22Rv1 (cell line): ENCODE measurements around the gene SLC26A8.

Experiments used
- H3K27ac ChIP-seq: fragments of 450-650 bp; 2 replicates; pipeline ENCODE4 v1.5.1; 2017
- ZFX ChIP-seq: fragments of 450-650 bp; IDR thresholded peaks from 2 replicates; pipeline ENCODE4 v1.6.1; 2017; ENCODE audit warnings: antibody characterized with exemption, borderline replicate concordance
- TF ChIP-seq, protein P1 (sequence below): fragments of 450-650 bp; IDR thresholded peaks from 2 replicates; pipeline ENCODE4 v1.5.1; 2017; ENCODE audit warnings: mild to moderate bottlenecking

SLC26A8 gene

DNA sequence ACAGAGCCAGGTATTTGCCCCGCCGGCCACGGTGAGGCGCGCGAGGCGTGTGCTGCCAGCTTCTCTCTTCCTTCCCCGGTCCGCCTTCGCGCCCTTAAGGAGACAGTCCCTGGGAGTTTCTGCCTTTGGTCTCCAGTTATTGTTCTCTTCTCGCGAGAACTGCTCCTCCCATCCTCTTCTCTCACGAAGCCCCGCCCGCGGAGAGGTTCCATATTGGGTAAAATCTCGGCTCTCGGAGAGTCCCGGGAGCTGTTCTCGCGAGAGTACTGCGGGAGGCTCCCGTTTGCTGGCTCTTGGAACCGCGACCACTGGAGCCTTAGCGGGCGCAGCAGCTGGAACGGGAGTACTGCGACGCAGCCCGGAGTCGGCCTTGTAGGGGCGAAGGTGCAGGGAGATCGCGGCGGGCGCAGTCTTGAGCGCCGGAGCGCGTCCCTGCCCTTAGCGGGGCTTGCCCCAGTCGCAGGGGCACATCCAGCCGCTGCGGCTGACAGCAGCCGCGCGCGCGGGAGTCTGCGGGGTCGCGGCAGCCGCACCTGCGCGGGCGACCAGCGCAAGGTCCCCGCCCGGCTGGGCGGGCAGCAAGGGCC, 3.2 kb upstream of the SLC26A8 start, which contains the start of gene MAPK14:
Gene MAPK14, plus strand, starts transcription at position 308 of the 587 bp plus-strand sequence. CDS start 350 bp downstream, outside the sequence.
- peak within 1 kb of the TSS; percentile 85 for H3K27ac ChIP-seq
- TF ChIP-seq, protein P1, sequence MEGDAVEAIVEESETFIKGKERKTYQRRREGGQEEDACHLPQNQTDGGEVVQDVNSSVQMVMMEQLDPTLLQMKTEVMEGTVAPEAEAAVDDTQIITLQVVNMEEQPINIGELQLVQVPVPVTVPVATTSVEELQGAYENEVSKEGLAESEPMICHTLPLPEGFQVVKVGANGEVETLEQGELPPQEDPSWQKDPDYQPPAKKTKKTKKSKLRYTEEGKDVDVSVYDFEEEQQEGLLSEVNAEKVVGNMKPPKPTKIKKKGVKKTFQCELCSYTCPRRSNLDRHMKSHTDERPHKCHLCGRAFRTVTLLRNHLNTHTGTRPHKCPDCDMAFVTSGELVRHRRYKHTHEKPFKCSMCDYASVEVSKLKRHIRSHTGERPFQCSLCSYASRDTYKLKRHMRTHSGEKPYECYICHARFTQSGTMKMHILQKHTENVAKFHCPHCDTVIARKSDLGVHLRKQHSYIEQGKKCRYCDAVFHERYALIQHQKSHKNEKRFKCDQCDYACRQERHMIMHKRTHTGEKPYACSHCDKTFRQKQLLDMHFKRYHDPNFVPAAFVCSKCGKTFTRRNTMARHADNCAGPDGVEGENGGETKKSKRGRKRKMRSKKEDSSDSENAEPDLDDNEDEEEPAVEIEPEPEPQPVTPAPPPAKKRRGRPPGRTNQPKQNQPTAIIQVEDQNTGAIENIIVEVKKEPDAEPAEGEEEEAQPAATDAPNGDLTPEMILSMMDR = peak; percentile 97
- TF ChIP-seq ZFX = no peak

DNA sequence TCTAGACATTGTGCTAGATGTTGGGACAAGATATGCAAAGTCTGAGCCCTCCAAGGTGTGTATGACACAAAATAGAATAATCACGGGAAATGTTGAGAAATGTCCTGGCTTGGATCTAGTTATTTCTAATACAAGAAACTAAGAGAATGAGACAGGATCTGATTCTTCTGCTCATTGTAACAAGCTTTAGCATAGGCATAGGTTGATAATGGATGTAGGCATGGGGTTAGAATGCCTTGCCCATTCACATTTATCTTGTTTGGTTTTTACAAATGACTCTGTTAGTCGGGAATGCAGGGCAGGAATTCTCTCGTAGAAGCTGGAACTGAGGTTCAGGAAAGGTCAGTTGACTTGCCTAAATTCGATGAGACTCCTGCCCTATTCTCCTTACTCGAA, 1.5 kb upstream of the SLC26A8 start:
- H3K27ac ChIP-seq = no peak overlapping the region

DNA sequence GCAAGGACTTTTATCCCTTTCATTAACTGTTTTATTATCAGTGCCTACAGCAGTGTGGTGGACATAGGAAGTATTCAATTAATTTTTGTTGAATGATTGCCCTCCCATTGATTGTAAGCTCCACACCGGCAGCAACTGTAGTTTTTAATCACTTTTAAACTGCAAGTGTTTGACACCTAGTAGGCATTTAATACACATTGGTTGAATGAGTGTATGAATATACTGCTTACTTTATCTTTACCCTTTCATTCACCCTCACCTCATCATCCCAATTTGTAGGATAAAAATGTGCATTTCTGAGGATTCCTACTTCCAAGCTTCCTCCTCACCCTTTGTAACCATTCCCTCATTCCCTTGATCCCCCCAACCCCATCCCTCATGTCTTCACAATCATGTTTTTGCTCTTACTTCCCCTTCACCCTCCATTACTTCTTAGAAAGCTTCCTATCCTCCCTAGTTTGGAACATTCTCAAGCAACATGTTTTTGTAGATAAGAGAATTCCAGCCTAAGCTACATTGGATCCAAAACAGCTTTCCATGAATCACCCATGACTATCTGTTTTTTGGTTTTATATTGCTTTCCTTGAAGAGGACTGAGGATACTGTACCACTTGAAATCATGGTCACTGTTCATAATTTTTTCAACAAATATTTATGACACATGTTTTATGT, 955 bp upstream of the SLC26A8 start:
- no peak for TF ChIP-seq ZFX
- TF ChIP-seq, protein P1 = no peak
- no peak overlapping the region for H3K27ac ChIP-seq

More for the DNA sequence above, 1.5 kb upstream of the SLC26A8 start:
- no peak for TF ChIP-seq ZFX
- TF ChIP-seq, protein P1 = no peak

GRCh38 chr6:36020154-36020553, 4.3 kb downstream of the SLC26A8 start:
- H3K27ac ChIP-seq = no peak overlapping the region
- TF ChIP-seq ZFX = no peak
- TF ChIP-seq, protein P1 = no peak

- no peak overlapping the region for H3K27ac ChIP-seq
- TF ChIP-seq ZFX = no peak
- TF ChIP-seq, protein P1 = no peak
Observed at GRCh38 chr6:36019167-36019566, 5.3 kb downstream of the SLC26A8 start.

DNA sequence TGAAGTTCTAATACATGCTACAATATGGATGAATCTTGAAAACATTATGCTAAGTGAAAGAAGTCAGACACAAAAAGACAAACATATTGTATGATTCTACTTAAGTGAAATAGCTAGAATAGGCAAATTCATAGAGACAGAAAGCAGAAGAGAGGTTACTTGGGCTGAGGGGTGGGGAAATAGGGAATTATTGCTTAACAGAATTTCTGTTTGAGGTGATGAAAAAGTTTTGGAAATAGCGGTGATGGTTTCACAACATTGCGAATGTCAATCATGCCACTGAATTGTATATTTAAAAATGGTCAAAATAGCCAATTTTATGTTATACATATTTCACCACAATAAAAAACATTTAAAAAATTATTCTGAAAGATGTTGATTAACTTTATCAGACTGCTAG, 6.1 kb downstream of the SLC26A8 start:
- TF ChIP-seq, protein P1 = no peak
- no peak for TF ChIP-seq ZFX
- no peak overlapping the region for H3K27ac ChIP-seq

DNA sequence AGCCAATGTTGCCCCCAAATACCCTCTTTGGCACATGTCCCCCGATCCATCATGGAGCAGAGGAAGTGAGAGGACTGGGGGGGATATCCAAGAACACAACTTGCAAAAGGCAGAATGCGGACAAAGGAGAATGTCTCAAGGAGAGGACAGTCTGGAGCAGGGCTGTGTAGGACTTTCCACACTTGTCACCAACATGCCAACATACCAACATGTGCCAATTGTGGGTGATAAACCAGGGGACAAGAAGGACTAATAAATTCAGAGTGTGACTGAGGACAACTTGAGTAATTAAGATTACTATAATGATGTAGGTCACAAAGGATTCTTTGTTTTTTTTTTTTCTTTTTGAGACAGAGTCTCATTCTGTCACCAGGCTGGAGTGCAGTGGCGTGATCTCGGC, 8.8 kb downstream of the SLC26A8 start:
- H3K27ac ChIP-seq = no peak overlapping the region
- TF ChIP-seq ZFX = no peak
- TF ChIP-seq, protein P1 = no peak
